Esophagus squamous epithelium (tissue), 5 donors: Measurements from ENCODE around the gene C3AR1. TPM values are rescaled to one million over a fixed set of nuclear protein-coding genes. Genes with fewer than 3 reads are reported as not detected.
"Not testable (repeated sequence)": the region's sequence is repeated elsewhere in the genome, so short reads cannot be mapped to it uniquely, and the experiment has no call there.

Experiments
- DNase-seq: peaks from one replicate; lab custom pipeline; 2025; lab: John Stamatoyannopoulos, UW
- H3K27ac ChIP-seq, 4 donors: fragments of 200-600 bp; sonication (generic); one replicate each; pipeline ENCODE4 v1.5.1; 2016 to 2019; ENCODE audit warnings: mild to moderate bottlenecking in 1 of 4
- H3K27me3 ChIP-seq, 4 donors: fragments of 200-600 bp; sonication (generic); 1 replicate in 3 of 4; 2 replicates in 1 of 4; pipeline versions ENCODE4 v1.5.1 to v1.6.0; 2017 to 2021; ENCODE audit warnings: antibody characterized with exemption in 1 of 4
- H3K36me3 ChIP-seq, 3 donors: fragments of 200-600 bp; sonication (generic); one replicate each; pipeline ENCODE4 v1.5.1; 2016 to 2019
- H3K4me1 ChIP-seq, 3 donors: fragments of 200-600 bp; sonication (generic); one replicate each; pipeline ENCODE4 v1.5.1; 2017 to 2019
- H3K4me3 ChIP-seq, 4 donors: fragments of 200-600 bp; sonication (generic); 1 replicate in 3 of 4; 2 replicates in 1 of 4; pipeline ENCODE4 v1.5.1; 2016 to 2019; ENCODE audit warnings: mild to moderate bottlenecking in 2 of 4, moderate library complexity in 1 of 4
- H3K9me3 ChIP-seq, 3 donors: fragments of 200-600 bp; sonication (generic); one replicate each; pipeline ENCODE4 v1.5.1; 2016 to 2019
- POLR2A ChIP-seq, 4 donors: fragments of 450-650 bp; IDR thresholded peaks; one replicate each; pipeline ENCODE4 v1.6.1; 2017; ENCODE audit warnings: antibody characterized with exemption in 4 of 4, mild to moderate bottlenecking in 4 of 4, moderate library complexity in 3 of 4
- WGBS, 2 donors: methylation state at CpG; one replicate each; pipeline ENCODE4 v1.1.5; 2018; 5-methylcytosine and 5-hydroxymethylcytosine counted together
- intact Hi-C: fragments of 100-400 bp; cut with DNase I; formaldehyde crosslinking; loops from one replicate; pipeline ENCODE4 v1.15.0; 2022
- total RNA-seq, 4 donors: library from RNA; depleted of rRNA; stranded (reverse); fragments of >200 nt; gene quantifications; one replicate each; pipeline ENCODE4 v1.1.0, GENCODE V29; 2016
- TF ChIP-seq, protein P1 (sequence below), 6 experiments: fragments of 450-650 bp in 4 of 6; fragments of 200-600 bp in 2 of 6; sonication (generic) in 2 of 6; IDR thresholded peaks; one replicate each; pipeline ENCODE4 v1.5.1; 2016 to 2019; ENCODE audit warnings: antibody characterized with exemption in 6 of 6, mild to moderate bottlenecking in 4 of 6, moderate library complexity in 4 of 6
- donor health status: DM: yes; HTN: yes; CAD: no.

Gene C3AR1
- total RNA-seq, 4 donors from 2014 or later = 0.15 to 9.5 (median 4.7) TPM

DNA sequence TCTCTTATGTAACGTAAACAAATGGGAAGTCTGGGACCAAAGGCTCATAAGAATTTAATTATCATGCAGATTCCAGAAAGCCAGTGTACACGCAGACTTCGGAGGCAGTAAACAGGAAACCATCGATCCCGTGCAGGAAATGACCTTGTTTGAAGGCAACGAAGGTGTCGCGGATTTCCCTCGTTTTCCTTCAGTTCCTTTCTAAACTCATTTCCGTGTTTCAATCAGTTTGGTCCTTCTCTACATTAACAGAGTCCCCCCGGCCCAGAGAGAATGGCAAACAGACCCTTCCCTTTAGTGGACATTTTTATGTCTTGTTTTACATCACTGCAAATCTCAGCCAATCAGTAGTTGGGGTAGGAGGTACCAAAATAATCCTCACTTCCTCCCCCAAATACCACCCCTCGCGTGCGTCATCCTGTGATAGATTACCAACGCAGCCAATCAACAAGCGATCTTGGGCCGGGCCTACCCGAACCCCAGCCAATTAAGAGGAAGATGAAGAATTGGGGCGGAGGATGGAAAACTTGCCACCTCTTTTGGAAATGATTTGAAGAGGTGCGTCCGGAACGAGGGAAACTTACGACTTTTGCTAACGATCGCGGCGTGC, 39.8 kb downstream of the C3AR1 start:
- peak; percentile 96 for DNase-seq
- Histone ChIP-seq H3K27ac (peak overlapping the region; percentile 99 to 100 (median 100)), H3K4me1 (peaks cover 0 to 22% (median 5%) of the 10 kb centered on the region in 3 donors), H3K36me3 (no peaks in the 10 kb centered on the region), H3K4me3 (peak overlapping the region; percentile 68 to 93 (median 81)), H3K9me3 (no peaks in the 10 kb centered on the region), H3K27me3 (no peaks in the 10 kb centered on the region)
- 0 to 1% methylated on average over 18 to 27 of the region's 27 CpGs for WGBS, 2 donors
- TF ChIP-seq POLR2A (IDR thresholded peaks at IDR 0.05) = peak in 2 of 4 donors; percentile 11 to 48
- TF ChIP-seq, protein P1, sequence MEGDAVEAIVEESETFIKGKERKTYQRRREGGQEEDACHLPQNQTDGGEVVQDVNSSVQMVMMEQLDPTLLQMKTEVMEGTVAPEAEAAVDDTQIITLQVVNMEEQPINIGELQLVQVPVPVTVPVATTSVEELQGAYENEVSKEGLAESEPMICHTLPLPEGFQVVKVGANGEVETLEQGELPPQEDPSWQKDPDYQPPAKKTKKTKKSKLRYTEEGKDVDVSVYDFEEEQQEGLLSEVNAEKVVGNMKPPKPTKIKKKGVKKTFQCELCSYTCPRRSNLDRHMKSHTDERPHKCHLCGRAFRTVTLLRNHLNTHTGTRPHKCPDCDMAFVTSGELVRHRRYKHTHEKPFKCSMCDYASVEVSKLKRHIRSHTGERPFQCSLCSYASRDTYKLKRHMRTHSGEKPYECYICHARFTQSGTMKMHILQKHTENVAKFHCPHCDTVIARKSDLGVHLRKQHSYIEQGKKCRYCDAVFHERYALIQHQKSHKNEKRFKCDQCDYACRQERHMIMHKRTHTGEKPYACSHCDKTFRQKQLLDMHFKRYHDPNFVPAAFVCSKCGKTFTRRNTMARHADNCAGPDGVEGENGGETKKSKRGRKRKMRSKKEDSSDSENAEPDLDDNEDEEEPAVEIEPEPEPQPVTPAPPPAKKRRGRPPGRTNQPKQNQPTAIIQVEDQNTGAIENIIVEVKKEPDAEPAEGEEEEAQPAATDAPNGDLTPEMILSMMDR (IDR thresholded peaks at IDR 0.05) = no peak
- intact Hi-C loops = no loop called here

DNA sequence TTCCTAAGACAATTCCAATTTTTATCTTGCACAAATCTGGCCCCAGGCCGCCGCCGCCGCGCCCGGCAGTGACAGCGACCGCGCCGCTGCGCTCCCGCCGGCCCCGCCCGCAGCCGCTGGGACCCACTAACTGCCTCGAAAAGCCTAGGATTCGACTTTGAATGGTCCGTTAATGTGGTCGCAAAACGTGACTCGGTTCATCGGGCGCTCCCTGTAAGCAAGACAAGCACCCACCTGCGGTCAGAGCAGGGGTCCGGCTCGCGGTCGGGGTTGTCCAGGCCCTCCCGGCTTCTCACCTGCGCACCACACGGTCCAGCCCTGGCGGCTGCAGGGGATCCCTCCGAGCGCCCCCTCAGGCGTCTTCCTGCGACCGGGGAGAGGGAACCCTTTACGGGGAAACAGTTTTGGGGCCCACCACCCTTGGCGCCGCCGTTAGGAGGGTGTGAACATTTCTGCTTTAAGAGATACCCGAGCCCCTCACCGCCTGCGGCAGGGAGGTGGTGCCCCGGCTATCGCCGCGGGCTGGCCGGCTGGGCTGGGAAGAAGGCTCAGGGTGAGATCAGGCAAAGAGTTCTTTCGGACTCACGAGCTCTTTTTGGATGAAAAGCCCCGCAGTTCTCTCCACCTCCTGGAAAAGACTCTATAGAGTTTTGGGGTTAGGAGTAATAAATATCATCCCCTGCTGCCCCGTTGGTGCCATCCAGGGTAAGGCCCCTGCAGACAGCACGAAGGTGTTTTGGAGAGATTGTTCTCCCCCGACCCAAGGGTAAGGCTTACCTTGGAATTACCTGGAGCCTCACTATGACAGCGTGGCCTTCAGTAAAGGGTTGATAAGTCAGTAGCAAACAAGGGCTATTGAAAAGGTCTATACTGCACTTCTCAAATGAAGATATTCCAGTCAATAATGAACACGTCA, 47.2 kb downstream of the C3AR1 start:
- H3K4me3 ChIP-seq = peak overlapping the region in 3 of 4 donors; percentile 28 to 59 (median 37)
- no peaks in the 10 kb centered on the region for H3K9me3 ChIP-seq
- TF ChIP-seq, protein P1 (IDR thresholded peaks at IDR 0.05) = no peak
- TF ChIP-seq POLR2A (IDR thresholded peaks at IDR 0.05) = no peak
- no peak for DNase-seq
- peaks cover 7 to 64% (median 12%) of the 10 kb centered on the region in 4 donors for H3K27me3 ChIP-seq
- no peaks in the 10 kb centered on the region for H3K36me3 ChIP-seq
- WGBS, 2 donors = 12 to 16% methylated on average over 12 to 14 of the region's 58 CpGs
- intact Hi-C loops = no loop called here
- no peak overlapping the region for H3K27ac ChIP-seq
- peaks cover 2 to 13% (median 9%) of the 10 kb centered on the region in 3 donors for H3K4me1 ChIP-seq

DNA sequence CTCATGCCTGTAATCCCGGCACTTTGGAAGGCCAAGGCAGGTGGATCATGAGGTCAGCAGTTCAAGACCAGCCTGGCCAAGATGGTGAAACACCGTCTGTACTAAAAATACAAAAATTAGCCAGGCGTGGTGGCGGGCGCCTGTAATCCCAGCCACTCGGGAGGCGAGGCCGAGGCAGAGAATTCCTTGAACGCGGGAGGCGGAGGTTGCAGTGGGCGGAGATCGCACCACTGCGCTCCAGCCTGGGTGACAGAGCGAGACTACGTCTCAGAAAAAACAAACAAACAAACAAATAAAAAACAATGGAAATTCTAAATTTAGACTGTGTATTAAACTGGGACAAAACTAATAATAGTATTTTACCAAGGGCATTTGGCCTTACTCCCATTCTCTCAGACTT, 47.9 kb downstream of the C3AR1 start:
- H3K27me3 ChIP-seq = peaks cover 7 to 70% (median 12%) of the 10 kb centered on the region in 4 donors
- H3K27ac ChIP-seq, DNase-seq, H3K9me3 ChIP-seq, intact Hi-C loops, H3K36me3 ChIP-seq: not testable (repeated sequence)
- peak overlapping the region in 2 of 4 donors; percentile 37 to 59 for H3K4me3 ChIP-seq
- 64% methylated on average over 13 to 15 of the region's 16 CpGs for WGBS, 2 donors
- peaks cover 2 to 13% (median 9%) of the 10 kb centered on the region in 3 donors for H3K4me1 ChIP-seq

DNA sequence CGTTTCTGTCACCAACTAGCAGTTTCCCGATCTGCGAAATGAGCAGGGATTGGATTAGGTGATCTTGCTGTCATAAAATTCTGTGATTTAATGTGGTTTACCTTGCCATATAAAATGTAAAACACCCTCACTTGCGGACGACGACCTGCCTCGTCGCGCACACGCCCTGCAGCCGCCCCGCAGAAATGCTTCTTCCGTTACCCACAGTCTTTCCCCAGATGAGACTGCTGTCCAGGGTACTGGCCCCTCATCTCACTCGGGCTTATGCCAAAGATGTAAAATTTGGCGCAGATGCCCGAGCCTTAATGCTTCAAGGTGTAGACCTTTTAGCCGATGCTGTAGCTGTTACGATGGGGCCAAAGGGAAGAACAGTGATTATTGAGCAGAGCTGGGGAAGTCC, 51.3 kb downstream of the C3AR1 start:
- H3K4me1 ChIP-seq = peaks cover 2 to 13% (median 9%) of the 10 kb centered on the region in 3 donors
- 56 to 74% methylated on average over 16 to 18 of the region's 18 CpGs for WGBS, 2 donors
- H3K36me3 ChIP-seq = no peaks in the 10 kb centered on the region
- peaks cover 7 to 70% (median 12%) of the 10 kb centered on the region in 4 donors for H3K27me3 ChIP-seq
- H3K27ac ChIP-seq = no peak overlapping the region
- no peak for DNase-seq
- intact Hi-C loops = no loop called here
- H3K4me3 ChIP-seq = no peak overlapping the region
- H3K9me3 ChIP-seq = no peaks in the 10 kb centered on the region
- TF ChIP-seq POLR2A (IDR thresholded peaks at IDR 0.05) = no peak
- TF ChIP-seq, protein P1 (IDR thresholded peaks at IDR 0.05) = no peak

DNA sequence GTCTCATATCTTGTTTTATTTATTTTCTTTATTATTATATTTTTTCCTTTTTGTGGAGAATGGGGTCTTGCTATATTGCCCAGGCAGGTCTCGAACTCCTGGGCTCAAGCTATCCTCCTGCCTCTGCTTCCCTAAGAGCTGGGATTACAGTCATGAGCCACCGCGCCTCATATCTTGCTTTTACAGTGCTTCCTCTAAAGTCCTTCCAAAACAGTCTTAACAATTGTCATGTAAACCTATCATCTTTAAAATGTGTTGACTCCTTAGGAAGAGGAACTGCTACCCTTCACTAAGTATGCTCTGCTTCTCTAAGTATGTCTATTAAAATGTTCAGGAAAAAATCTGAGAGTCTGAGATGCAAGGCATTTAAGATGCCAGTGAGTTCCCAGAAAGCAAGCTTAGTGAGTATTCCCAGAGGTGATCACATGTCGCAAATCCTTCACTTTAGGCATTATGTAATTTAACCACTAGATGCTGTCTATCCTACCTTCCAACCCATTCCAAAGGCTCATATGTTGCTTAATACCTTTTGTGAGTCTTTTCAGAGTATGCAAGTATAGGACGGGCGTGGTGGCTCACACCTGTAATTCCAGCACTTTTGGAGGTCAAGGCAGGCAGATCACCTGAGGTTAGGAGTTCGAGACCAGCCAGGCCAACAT, 53.4 kb downstream of the C3AR1 start:
- no peak for DNase-seq
- peaks cover 0 to 49% (median 5%) of the 10 kb centered on the region in 4 donors for H3K27me3 ChIP-seq
- H3K9me3 ChIP-seq = no peaks in the 10 kb centered on the region
- H3K4me1 ChIP-seq = no peaks in the 10 kb centered on the region
- no peak overlapping the region for H3K4me3 ChIP-seq
- TF ChIP-seq, protein P1 (IDR thresholded peaks at IDR 0.05) = no peak
- TF ChIP-seq POLR2A (IDR thresholded peaks at IDR 0.05) = no peak
- H3K36me3 ChIP-seq = no peaks in the 10 kb centered on the region
- H3K27ac ChIP-seq = no peak overlapping the region
- intact Hi-C loops = no loop called here
- WGBS, 2 donors = 75 to 80% methylated on average over 7 of the region's 7 CpGs
